DMS114 treated with DMSO at 0.1 percent for 48 hours (cell line): Measurements from ENCODE around the gene MYO1D.
"Not testable (repeated sequence)": the region's sequence is repeated elsewhere in the genome, so short reads cannot be mapped to it uniquely, and the experiment has no call there.

Experiments
- DNase-seq: peaks from one replicate; lab custom pipeline; 2025; ENCODE audit not compliant: unreplicated experiment; lab: John Stamatoyannopoulos, UW

MYO1D gene

DNA sequence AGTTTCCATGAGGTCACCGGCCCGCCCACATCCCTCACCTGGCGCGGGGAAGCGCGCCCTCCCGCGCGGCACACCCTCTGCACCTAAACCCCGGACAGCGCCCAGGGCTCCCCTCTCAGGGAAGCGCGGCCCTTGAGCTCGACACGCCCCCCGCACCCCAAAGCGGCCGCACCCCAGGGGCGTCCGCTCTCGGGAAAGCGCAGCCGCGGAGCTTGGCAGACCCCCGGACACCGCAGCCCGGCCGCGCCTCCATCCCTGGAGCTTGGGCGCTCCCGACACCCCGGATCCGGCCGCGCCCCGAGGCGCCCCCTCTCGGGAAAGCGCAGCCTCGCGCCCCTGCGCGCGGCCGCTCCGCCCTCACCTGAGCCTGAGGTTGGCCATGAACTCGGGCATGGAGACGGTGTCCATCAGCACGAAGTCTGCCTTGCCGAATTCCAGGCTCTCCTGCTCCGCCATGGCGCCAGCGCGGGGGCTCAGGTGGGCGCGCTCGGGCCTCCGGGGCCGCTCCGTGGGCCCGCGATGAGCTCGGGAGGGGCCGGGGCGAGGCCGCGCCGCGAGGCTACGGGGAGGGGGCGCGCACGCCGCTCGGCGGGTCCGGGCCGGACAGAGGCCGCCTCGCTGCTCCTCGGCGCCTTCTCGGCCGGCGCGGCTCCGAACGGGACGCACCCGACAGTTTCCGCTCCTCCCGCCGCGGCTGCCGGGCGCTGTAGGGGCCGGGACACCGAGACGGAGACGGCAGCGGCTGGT lies at the start of gene MYO1D:
MYO1D (minus strand) TSS at position 708 of the 747 bp plus-strand sequence; CDS start at position 456, 252 bp downstream.
- no peak for DNase-seq

DNA sequence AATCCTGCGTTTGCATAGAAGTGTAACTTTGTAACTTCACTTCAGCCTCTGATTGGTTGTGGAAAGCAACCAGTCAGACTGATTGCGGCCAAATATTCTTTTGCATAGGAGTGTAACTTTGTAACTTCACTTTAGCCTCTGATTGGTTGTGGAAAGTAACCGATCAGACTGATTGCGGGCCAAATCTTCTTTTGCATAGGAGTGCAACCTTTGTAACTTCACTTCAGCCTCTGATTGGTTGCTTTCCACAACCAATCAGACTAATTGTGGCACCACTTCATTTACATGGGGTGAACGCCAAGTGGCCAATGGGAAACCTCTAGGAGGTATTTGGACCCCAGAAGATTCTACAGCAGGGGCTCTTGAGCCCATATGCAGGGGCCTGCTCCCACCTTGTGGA lies 49.3 kb upstream of the MYO1D start:
- DNase-seq, result no peak

DNA sequence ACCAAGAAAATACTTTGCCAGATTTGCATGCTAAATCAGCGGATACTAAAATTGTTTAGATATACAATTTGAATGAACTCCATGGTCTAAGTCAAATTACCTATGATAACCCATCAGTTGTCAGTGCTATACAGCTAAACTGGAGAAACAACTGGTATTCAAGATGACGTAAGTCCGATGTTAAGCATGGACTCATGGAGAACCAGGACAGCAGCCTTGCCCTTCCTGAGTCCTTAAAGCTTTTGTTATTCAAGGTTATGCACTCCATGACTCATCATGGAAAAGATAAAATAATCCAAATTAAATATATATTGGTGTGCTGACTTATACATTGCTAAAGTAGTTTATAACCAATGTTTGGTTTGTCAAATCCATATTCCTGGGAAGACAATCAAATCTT lies 47.0 kb upstream of the MYO1D start:
- DNase-seq, result not testable (repeated sequence)

DNA sequence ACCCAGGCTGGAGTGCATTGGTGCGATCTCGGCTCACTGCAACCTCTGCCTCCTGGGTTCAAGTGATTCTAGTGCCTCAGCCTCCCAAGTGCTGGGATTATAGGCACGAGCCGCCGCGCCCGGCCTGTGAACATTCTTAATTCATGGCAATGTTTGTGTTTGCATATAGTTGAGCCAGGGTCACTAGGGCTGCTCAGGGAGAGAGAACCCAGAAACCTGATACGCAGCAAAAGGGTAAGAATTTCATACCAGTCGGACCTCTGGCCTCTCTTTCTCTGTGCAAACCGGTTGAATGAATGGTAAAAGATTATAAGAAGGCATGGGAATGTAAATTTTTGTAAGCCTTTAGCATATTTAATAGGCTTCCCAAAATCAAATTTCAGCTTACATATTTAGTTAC lies 44.1 kb upstream of the MYO1D start:
- DNase-seq, result no peak

DNA sequence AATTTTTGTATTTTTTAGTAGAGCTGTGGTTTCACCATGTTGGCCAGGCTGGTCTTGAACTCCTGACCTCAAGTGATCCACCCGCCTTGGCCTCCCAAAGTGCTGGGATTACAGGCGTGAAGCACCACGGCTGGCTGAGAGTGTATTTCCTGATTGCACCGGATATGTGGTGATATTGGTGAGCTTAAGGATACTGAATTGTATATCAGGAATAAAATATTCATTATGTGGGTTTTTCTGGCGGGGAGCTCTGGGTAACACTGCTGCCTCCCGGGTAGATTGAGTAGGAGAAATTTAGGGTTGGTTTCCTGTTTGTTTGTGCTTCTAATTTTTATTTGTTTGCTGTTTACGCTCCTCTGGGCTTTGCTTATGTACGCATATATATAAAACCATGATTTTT lies 43.4 kb upstream of the MYO1D start:
- no peak for DNase-seq

DNA sequence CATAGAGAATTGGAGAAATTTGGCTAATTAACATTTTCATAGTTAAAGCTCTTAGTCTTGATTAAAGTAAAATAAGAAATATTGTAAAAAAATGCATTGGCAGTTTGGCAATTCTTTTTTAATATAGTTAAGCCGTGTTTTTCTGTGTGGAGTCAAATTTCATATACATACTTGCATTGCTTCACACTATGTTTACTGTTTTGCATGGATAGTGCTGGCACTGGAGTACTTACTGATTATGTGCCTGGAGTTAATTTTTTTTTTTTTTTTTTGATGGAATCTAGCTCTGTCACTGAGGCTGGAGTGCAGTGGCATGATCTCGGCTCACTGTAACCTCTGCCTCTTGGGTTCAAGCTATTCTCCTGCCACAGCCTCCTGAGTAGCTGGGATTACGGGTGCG lies 43.0 kb upstream of the MYO1D start:
- not testable (repeated sequence) for DNase-seq

DNA sequence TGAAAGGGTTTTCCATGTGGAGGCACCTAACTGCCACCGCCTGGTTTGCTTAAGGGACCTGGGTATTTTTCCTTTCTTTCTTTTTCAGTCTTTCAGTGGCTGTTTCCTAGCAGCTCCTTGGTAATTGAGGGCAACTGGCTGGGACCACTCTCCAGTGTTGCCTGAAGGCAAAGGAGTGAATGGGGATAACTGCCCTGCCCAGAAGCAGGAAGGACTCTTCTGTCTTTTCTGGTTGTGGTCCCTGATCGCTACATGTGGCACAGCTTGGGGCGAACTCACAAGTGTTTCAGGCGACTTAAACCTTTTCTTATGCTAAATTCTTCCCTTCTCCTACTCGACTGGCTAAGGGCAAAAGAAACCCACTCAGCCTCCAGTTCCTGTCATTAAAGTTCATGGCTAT lies 40.9 kb upstream of the MYO1D start:
- no peak for DNase-seq

DNA sequence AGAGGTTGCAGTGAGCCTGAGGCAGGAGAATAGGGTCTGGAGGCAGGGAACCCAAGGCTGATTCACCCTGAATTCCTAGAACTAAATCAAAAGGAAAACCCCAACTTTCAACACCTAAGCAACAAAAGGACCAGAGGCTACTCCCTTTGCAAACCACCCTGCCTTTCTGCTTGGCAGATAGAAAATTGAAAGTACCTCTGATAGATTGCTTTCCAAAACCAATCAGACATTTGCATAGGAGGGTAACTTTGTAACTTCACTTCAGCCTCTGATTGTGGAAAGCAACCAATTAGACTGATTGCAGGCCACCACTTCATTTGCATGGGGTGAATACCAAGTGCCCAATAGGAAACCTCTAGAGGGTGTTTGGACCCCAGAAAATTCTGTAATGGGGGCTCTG lies 40.2 kb upstream of the MYO1D start:
- DNase-seq, result no peak

DNA sequence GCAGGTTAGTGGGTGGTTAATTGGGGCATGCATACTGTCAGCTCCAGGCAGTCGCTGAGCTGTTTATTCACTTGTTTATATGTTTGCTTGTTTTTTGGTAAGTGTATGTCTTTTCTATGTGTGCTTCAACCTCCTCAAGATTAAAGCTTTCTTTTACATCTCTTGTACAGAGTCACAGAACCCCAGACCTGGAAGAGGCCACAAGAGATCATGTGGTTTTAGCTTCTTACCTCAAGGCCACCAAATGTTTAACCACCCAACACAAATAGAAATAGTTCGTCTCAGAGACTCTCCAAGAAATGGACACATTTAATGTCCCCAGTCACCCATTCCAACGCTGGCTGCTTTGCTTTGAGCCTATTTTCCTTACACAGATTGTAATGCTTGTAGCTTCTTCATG lies 39.2 kb upstream of the MYO1D start:
- DNase-seq, result no peak

DNA sequence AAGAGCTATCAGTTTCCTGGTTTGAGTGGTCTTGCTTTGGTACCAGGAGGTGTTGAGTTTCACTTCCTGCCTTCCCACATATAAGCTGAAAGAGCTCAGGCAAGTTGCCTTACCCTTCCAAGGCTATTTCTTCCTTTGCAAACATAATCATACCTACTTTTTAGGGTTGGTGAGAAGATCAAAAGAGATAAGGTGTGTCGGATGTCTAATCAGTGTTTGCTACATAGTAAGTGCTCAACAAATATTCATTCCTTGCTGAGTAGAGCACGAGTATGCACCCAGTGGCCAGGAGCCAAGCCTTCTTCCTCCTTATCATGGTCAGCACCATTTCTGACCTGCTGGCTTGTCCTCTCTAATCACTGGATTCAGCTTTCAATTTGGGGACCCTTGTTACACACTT lies 38.3 kb upstream of the MYO1D start:
- no peak for DNase-seq

DNA sequence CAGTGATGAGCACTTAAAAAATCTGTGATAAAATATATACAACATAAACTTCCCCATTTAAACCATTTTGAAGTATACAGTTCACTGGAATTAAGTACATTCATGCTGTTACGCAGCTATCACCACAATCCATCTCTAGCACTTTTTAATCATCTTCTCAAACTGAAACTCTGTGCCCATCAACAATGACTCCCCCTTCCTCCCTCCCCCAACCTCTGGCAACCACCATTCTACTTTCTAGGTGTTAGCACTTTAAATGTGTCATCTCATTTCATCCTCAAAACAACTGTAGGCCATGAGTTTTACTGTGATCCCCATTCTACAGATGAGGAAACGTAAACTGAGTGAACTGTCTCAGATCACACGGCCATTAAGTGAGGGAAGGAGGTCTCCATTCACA lies 37.3 kb upstream of the MYO1D start:
- no peak for DNase-seq

DNA sequence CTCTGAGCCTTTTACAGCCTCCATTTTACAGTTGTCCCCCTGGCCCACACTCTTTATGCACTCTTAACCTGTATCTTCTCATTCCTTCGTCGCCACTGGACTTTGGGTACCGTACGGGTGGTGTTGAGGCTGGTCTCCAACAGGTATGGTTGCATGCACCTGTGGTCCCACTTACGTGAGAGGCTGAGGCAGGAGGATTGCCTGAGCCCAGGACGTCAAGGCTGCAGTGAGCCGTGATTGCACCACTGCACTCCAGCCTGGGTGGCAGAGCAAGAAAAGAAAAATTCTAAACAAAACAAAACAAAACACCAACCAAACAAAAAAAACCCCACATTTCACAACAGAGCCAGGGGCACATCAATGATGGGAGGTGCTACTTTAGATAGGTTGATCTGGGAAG lies 36.7 kb upstream of the MYO1D start:
- no peak for DNase-seq

DNA sequence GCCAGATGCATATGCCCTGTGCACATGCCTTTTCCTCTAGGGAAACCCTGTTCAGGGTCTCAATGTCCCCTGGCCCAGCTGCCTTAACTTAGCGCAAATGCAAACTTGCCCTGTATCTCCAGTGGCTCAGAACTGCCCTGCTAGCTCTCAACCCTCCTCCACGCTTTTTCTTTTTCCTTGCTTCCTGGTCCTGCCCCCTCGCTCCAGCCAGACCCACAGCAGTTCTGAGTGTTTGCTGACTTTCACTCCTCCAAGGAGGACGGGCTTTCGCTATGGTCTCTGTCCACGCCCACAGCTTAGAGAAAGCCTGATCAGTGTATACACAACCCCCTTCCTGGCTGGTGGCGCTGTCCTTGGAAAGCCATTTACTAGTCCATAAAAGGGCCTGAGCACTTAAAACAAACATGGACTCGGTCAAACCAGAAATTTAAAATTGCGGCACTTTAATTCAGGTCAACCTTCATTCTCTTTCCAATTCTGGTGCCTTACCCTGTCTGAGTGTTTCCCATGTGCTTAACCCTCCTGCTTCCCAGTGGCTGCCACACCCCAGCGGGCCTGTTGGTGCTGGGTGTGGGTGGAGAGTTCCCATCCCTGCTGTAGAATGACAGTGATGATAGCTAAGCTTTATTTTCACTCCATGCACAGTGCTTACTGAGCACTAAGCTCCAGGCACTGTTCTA lies 35.4 kb upstream of the MYO1D start:
- no peak for DNase-seq

DNA sequence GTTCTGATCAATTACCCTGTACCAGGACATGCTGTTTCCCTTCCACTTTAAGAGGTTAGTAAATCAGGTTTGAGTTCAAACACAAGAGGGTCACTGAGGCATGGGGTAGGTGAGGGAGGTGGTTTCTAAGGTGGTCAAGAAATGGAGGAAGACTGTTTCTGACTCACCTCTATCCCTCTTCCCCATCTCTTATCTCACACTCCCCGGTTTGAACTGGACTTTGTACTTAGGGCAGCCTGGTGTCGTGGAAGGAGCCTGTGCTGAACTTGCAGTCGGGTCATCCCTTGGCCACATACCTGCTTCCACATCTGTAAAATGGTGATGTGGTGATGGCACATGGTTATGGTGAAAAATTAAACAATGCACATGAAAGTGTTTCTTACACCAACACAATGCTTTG lies 33.8 kb upstream of the MYO1D start:
- no peak for DNase-seq

DNA sequence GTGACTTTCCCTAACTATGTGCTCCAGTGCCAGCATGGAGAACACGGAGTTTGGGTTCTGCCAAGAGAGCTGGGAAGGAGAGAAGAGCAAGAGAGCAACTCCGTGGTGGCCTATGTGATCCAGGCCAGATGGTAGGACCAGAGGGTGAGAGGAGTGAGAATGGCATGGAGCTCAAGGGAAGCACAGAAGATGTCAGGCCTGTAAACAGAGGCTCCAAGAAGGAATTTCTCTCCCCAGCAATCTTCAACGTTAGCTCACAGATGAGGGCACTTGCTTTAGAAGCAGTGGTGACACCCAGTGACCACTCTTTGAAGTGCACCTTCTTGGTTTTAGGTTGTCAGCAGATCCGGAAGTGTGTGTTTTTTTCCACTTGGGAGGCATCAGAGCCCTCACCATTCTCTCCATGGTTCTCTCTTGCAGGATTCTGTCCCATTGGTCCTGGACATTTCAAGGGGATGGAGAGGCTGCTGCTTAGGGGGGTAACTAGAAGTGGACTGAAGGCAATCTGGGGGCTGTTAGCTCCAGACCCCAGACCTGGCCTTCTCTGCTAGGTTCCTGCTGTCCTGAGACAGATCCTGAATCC lies 33.0 kb upstream of the MYO1D start:
- peak; percentile 28 for DNase-seq

DNA sequence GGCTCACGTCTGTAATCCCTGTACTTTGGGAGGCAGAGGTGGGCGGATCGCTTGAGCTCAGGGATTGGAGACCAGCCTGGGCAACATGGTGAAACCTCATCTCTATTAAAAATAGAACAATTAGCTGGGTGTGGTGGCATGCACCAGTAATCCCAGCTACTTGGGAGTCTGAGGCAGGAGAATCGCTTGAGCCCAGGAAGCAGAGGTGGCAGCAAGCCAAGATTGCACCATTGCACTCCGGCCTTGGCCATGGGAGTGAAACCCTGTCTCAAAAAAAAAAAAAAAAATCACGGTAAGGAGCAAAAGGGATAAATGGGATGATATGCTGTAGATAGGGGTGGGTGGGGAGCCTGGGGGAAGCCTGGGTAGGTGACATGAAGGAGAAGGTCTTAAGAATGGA lies 30.7 kb upstream of the MYO1D start:
- DNase-seq, result no peak

DNA sequence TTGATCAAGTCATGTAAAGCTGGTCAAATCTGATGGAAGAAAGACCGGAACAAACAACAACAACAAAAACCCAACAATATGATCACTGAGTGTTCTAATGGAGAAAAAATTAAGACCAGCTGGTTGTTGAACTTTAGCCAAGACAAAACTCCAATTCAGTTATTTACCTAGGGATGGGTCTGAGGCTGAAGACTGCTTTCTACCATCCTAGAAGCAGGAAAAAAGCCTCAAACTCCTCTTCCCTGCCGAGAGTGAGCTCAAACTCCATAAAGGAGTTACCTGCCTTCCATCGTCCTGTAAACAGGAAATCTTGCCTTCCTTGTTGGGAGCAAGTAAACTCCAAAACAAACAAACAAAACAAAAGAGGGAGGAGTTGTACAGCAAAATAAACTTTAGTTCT lies 28.0 kb upstream of the MYO1D start:
- DNase-seq, result no peak

DNA sequence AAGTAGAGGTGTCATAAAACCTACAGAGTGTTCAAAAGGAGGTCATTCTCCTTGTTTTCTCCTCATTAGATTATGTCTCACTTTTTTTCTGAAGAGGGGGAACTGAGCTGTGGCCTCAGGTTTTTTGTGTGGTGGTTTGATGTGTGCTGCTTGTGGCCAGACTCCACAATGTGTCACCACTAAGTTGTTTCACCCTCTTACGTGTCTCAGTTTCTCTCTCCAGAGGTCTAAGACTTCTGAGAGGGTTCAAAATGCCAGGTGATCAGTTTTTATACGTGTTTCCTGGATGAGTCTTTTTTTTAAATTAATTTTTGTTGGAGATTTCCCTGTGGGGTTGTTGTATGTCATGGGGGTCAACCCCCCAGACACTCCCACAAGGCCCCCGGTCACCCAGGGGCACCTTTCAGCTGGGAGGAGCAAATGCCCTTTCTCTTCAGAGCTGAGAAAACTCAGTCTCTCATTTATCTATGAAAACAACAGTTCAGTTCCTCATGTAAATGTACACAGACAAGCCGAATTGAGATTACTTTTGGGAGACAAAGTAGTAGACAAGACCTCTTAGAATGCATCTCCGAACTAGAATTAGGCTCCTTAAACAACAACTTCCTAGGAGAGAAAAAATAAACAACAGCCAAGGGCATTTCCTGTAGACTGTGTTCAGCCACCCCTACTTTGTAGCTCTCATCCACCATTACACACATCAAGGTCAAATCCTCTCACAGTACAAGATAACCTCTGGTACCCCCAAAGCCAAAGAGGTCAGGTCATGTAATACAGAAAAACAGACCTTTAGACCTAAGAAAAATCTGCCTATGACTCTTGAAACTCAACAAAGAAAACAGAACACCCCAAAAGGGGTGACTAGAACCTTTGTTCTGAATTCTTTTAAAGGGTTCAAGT lies 27.1 kb upstream of the MYO1D start:
- DNase-seq, result no peak

DNA sequence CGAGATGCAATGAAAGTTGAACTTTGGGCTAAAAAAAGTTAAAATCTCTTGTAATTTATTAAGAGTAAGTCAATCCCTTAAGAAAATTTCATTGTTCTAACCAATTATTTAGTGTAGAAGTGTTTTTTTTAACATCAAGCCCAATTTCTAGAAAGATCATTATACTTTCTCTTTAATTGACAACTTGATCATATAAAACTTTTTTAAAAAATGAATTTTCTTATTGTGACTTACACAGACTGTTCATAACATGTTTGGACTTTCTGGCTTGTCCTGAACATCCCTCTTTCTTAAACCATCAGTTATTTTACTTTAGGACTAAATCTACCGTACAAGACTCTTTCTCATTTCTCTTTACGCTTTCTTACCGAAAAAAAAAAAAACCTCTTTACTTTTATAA lies 24.8 kb upstream of the MYO1D start:
- no peak for DNase-seq

DNA sequence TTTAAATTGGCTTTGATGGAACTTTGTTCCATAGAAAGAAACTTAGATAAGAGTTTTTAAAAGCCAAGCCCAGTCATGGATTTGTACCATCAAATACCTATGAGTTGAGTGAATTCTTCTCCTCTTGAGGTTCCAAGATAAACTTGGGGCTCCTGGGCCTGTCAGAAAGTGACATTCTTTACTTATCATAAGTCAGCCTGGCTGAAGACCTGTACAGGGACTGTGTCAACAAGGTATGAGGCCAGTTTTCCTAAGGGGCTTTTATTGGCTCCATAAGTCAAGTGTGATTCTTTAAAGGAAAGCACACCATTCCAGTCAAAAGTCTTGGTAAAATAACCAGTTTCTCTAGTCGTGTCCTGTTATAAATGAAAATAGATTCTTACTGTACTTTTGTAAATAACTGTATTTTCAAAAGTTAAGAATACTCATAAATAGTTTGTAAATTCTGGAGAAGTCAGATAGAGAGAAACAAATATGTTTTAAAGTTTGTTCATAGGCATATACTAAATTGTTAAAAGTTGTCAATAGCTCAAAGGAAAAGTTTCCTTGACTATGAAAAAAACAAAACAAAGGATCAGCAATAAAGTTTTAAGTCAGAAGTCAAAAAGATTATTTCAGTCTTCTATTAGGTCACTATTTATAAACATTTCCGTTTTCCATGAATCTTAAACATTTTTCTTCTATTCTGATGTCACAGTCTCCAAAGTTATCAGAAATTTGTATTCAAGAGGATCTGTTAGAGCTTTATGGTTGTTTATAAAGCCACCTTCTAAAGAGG lies 22.5 kb upstream of the MYO1D start:
- DNase-seq, result no peak
